Measurements from ENCODE around the gene IFNAR2.

DNA sequence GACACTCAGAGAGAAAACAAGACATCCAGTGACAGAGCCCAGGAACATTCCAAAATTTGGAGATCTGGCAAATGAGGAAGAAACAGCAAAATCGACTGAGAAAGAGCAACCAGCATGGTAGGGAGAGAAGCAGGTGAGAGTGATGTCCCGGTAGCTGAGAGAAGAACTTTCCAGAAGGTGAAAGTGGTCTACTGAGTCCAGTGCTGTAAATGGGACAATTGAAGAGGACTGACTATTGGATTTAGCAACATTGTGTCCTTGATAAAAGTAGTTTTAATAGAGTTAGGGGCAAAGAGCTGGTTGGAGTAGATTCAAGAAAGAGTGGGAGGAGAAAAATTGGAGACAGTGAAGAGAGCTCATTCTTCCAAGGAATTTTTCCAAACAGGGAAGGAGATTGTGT is 21.4 kb downstream of the IFNAR2 start:
- TF ChIP-seq, protein P1, sequence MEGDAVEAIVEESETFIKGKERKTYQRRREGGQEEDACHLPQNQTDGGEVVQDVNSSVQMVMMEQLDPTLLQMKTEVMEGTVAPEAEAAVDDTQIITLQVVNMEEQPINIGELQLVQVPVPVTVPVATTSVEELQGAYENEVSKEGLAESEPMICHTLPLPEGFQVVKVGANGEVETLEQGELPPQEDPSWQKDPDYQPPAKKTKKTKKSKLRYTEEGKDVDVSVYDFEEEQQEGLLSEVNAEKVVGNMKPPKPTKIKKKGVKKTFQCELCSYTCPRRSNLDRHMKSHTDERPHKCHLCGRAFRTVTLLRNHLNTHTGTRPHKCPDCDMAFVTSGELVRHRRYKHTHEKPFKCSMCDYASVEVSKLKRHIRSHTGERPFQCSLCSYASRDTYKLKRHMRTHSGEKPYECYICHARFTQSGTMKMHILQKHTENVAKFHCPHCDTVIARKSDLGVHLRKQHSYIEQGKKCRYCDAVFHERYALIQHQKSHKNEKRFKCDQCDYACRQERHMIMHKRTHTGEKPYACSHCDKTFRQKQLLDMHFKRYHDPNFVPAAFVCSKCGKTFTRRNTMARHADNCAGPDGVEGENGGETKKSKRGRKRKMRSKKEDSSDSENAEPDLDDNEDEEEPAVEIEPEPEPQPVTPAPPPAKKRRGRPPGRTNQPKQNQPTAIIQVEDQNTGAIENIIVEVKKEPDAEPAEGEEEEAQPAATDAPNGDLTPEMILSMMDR (IDR thresholded peaks at IDR 0.05 in 2 of 3, conservative IDR thresholded peaks at IDR 0.05 in 1 of 3; ENCODE audit: borderline replicate concordance in 1 of 3, insufficient read depth in 1 of 3, low read depth in 2 of 3, low read length in 2 of 3), result no peak
- no peak for TF ChIP-seq JUND (IDR thresholded peaks at IDR 0.05)
- TF ChIP-seq, protein P2, sequence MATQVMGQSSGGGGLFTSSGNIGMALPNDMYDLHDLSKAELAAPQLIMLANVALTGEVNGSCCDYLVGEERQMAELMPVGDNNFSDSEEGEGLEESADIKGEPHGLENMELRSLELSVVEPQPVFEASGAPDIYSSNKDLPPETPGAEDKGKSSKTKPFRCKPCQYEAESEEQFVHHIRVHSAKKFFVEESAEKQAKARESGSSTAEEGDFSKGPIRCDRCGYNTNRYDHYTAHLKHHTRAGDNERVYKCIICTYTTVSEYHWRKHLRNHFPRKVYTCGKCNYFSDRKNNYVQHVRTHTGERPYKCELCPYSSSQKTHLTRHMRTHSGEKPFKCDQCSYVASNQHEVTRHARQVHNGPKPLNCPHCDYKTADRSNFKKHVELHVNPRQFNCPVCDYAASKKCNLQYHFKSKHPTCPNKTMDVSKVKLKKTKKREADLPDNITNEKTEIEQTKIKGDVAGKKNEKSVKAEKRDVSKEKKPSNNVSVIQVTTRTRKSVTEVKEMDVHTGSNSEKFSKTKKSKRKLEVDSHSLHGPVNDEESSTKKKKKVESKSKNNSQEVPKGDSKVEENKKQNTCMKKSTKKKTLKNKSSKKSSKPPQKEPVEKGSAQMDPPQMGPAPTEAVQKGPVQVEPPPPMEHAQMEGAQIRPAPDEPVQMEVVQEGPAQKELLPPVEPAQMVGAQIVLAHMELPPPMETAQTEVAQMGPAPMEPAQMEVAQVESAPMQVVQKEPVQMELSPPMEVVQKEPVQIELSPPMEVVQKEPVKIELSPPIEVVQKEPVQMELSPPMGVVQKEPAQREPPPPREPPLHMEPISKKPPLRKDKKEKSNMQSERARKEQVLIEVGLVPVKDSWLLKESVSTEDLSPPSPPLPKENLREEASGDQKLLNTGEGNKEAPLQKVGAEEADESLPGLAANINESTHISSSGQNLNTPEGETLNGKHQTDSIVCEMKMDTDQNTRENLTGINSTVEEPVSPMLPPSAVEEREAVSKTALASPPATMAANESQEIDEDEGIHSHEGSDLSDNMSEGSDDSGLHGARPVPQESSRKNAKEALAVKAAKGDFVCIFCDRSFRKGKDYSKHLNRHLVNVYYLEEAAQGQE (IDR thresholded peaks at IDR 0.05; ENCODE audit: low read depth), result no peak
- no peak for TF ChIP-seq ZNF274 (IDR thresholded peaks at IDR 0.05; ENCODE audit: low read depth, low read length)
- TF ChIP-seq POLR2A (IDR thresholded peaks at IDR 0.05; ENCODE audit: borderline replicate concordance, extremely low read depth, insufficient read depth, insufficient read length), result no peak
